SK-N-MC (cell line): ENCODE results near the gene SKP1.

ENCODE experiments used
- EZH2 ChIP-seq: fragments of 200-600 bp; sonication (generic); IDR thresholded peaks from one replicate; pipeline ENCODE4 v1.6.1; 2017; ENCODE audit warnings: antibody characterized with exemption
- FOXP2 ChIP-seq: optimal IDR thresholded peaks from 2 replicates; pipeline ENCODE3; 2011; ENCODE audit warnings: mild to moderate bottlenecking, moderate library complexity; ENCODE audit not compliant: insufficient read depth; ENCODE audit errors: extremely low read length, control extremely low read depth
- POLR2AphosphoS5 ChIP-seq: IDR thresholded peaks from 2 replicates; pipeline ENCODE4 v1.6.1; 2012; ENCODE audit warnings: mild to moderate bottlenecking, low read depth, low read length, borderline replicate concordance

- TF ChIP-seq POLR2AphosphoS5, result no peak
- no peak for TF ChIP-seq EZH2
- TF ChIP-seq FOXP2, result no peak
These were observed 69.0 kb downstream of the SKP1 start for GRCh38 chr5:134107779-134108178.
